GM12878 (cell line): ENCODE results near the gene CDK17. TPM values are rescaled to one million over a fixed set of nuclear protein-coding genes. Genes with fewer than 3 reads are reported as not detected.

Source experiments
- ATAC-seq: fragments of 200-7000 bp; cut with Tn5 transposase; 3 replicates; pipeline ENCODE4 v1.9.1; 2020; ENCODE audit warnings: mild to moderate bottlenecking, moderate library complexity
- BruUV-seq: library from RNA; stranded (reverse); fragments of 400-500 nt; replicated peaks from 2 replicates; lab custom pipeline; 2021; lab: Mats Ljungman, UMichigan
- CTCF ChIA-PET: fragments of 300-600 bp; sonication (Branson Sonifier 250); formaldehyde crosslinking; extraction: SDS; loops from one replicate; lab custom pipeline; 2021; ENCODE audit warnings: inconsistent platforms; lab: Yijun Ruan, JAX
- POLR2A ChIA-PET: fragments of 350-600 bp; formaldehyde crosslinking; extraction: SDS; loops from one replicate; lab custom pipeline; 2021; ENCODE audit warnings: inconsistent platforms; lab: Charles Lee
- RAD21 ChIA-PET: fragments of 300-600 bp; sonication (Branson Sonifier 250); formaldehyde crosslinking; loops from one replicate; lab custom pipeline; 2023; ENCODE audit warnings: antibody characterized with exemption; ENCODE audit not compliant: unreplicated experiment; lab: Charles Lee
- SMC1A ChIA-PET: fragments of 300-600 bp; sonication (Branson Sonifier 250); formaldehyde crosslinking; loops from one replicate; lab custom pipeline; 2023; ENCODE audit not compliant: unreplicated experiment, uncharacterized antibody; lab: Charles Lee
- DNase-seq: peaks from one replicate; pipeline ENCODE4 v3.0.0-alpha.2; 2011; ENCODE audit warnings: low read depth, low spot score
- FAIRE-seq: peaks from 3 replicates; lab custom pipeline; 2011; peaks lifted over from hg19 to GRCh38; lab: Jason Lieb, UNC
- H2AFZ ChIP-seq: 2 replicates; pipeline ENCODE4 v1.6.0; 2011; ENCODE audit warnings: low read depth, low read length, control low read depth; ENCODE audit not compliant: control insufficient read depth
- H3K27ac ChIP-seq: 2 replicates; pipeline ENCODE4 v1.5.1; 2011; ENCODE audit warnings: control low read depth; ENCODE audit not compliant: control insufficient read depth, insufficient read depth
- H3K27me3 ChIP-seq, 2 experiments: replicated peaks in 1 of 2; 2 replicates each; pipeline versions ENCODE4 v1.6.0 to v1.6.1; 2011; ENCODE audit warnings: low read length in 1 of 2; ENCODE audit not compliant: control insufficient read depth in 2 of 2, insufficient read depth in 2 of 2
- H3K36me3 ChIP-seq, 2 experiments: 2 replicates each; pipeline ENCODE4 v1.5.1; 2011; ENCODE audit warnings: low read length in 1 of 2; ENCODE audit not compliant: control insufficient read depth in 2 of 2, insufficient read depth in 2 of 2
- H3K4me1 ChIP-seq: 2 replicates; pipeline ENCODE4 v1.6.1; 2011; ENCODE audit warnings: mild to moderate bottlenecking, low read length, moderate library complexity, mixed read lengths; ENCODE audit not compliant: control insufficient read depth, insufficient read depth
- H3K4me2 ChIP-seq: 2 replicates; pipeline ENCODE4 v1.6.0; 2011; ENCODE audit warnings: control low read depth; ENCODE audit not compliant: control insufficient read depth, insufficient read depth
- H3K4me3 ChIP-seq: fragments of 200-600 bp; sonication (generic); 2 replicates; pipeline ENCODE4 v1.5.1; 2016
- H3K79me2 ChIP-seq: 2 replicates; pipeline ENCODE4 v1.6.0; 2011; ENCODE audit warnings: low read length; ENCODE audit not compliant: control insufficient read depth, insufficient read depth
- H3K9ac ChIP-seq: 2 replicates; pipeline ENCODE4 v1.8.0; 2011; ENCODE audit warnings: low read length, control low read depth, mixed read lengths; ENCODE audit not compliant: control insufficient read depth, insufficient read depth
- H3K9me3 ChIP-seq: replicated peaks from 3 replicates; pipeline ENCODE4 v1.5.1; 2011; ENCODE audit warnings: mild to moderate bottlenecking, low read length; ENCODE audit not compliant: control insufficient read depth, insufficient read depth
- H4K20me1 ChIP-seq: 2 replicates; pipeline ENCODE4 v1.6.0; 2011; ENCODE audit not compliant: control insufficient read depth, insufficient read depth
- BMI1 ChIP-seq: fragments of 450-650 bp; IDR thresholded peaks from 2 replicates; pipeline ENCODE4 v1.6.1; 2016; ENCODE audit warnings: mild to moderate bottlenecking, moderate library complexity, borderline replicate concordance
- FOS ChIP-seq: IDR thresholded peaks from 3 replicates; pipeline ENCODE4 v1.6.1; 2011; ENCODE audit warnings: borderline replicate concordance; ENCODE audit not compliant: insufficient read length; ENCODE audit errors: extremely low read depth
- NR2C2 ChIP-seq: IDR thresholded peaks from 2 replicates; pipeline ENCODE4 v1.6.1; 2011; ENCODE audit warnings: borderline replicate concordance, low read depth; ENCODE audit not compliant: control insufficient read depth, insufficient read length
- POLR2AphosphoS5 ChIP-seq: IDR thresholded peaks from 2 replicates; pipeline ENCODE4 v1.6.1; 2011; ENCODE audit warnings: mild to moderate bottlenecking, low read length, inconsistent platforms
- RAD21 ChIP-seq: IDR thresholded peaks from 2 replicates; pipeline ENCODE4 v1.6.1; 2011; ENCODE audit warnings: mild to moderate bottlenecking, low read depth, low read length, moderate library complexity; ENCODE audit not compliant: insufficient read depth
- SMC3 ChIP-seq: IDR thresholded peaks from 2 replicates; pipeline ENCODE4 v1.6.1; 2011; ENCODE audit warnings: low read length, improper control_type of control experiment, borderline replicate concordance
- STAT3 ChIP-seq: IDR thresholded peaks from 2 replicates; pipeline ENCODE4 v1.6.1; 2011; ENCODE audit warnings: low read depth, low read length, improper control_type of control experiment
- SUZ12 ChIP-seq: fragments of 200-600 bp; sonication (generic); IDR thresholded peaks from one replicate; pipeline ENCODE4 v1.6.1; 2018; ENCODE audit warnings: antibody characterized with exemption, mild to moderate bottlenecking; ENCODE audit not compliant: unreplicated experiment
- WGBS: methylation state at CpG from one replicate; pipeline ENCODE4 v1.1.6; 2016; ENCODE audit warnings: low lambda C conversion rate; ENCODE audit not compliant: insufficient replicate concordance, insufficient coverage; ENCODE audit errors: missing lambda C conversion rate; 5-methylcytosine and 5-hydroxymethylcytosine counted together
- in situ Hi-C: fragments of 300-500 bp; cut with MboI; formaldehyde crosslinking; loops from 9 replicates; pipeline ENCODE4 v1.14.3; 2018; ENCODE audit warnings: mixed read lengths
- intact Hi-C: fragments of 100-400 bp; cut with micrococcal nuclease; formaldehyde crosslinking; loops from one replicate; pipeline ENCODE4 v1.14.2; 2022; ENCODE audit not compliant: unreplicated experiment
- polyA plus RNA-seq, 11 experiments: library from polyadenylated mRNA; depleted of rRNA in 4 of 11; unstranded in 6 of 11; stranded (reverse) in 5 of 11; fragments of >200 nt; fragmentation: Nextera tagmentation in 4 of 11; fragmentation: Illumina TruSeq in 1 of 11; extraction: Ambion mirVana in 4 of 11; extraction: Trizol in 1 of 11; gene quantifications; 1 replicate in 1 of 11; 2 replicates in 10 of 11; pipeline versions ENCODE4 v1.2.1 to v1.2.3, GENCODE V29; 2011 to 2016; ENCODE audit warnings: inconsistent platforms in 2 of 11, missing spikeins in 2 of 11, low read depth in 1 of 11
- total RNA-seq, 4 experiments: library from RNA; depleted of rRNA in 3 of 4; stranded (reverse); fragments of >200 nt in 3 of 4; fragmentation: Illumina TruSeq in 1 of 4; extraction: Trizol in 1 of 4; gene quantifications; 2 replicates each; pipeline versions ENCODE4 v1.2.1 to v1.2.3, GENCODE V29; 2013 to 2021
- TF ChIP-seq, protein P1 (sequence below): fragments of 450-650 bp; formaldehyde crosslinking; IDR thresholded peaks from 2 replicates; pipeline ENCODE4 v1.4.0; 2022; ENCODE audit warnings: mild to moderate bottlenecking, moderate library complexity
- TF ChIP-seq, protein P2 (sequence below): fragments of 450-650 bp; IDR thresholded peaks from 2 replicates; pipeline ENCODE4 v1.6.1; 2017; ENCODE audit warnings: mild to moderate bottlenecking, moderate library complexity
- TF ChIP-seq, protein P3 (sequence below): IDR thresholded peaks from 2 replicates; pipeline ENCODE4 v1.6.1; 2011; ENCODE audit warnings: mild to moderate bottlenecking, low read depth, low read length, moderate library complexity; ENCODE audit not compliant: insufficient replicate concordance

Gene CDK17
- total and polyA plus RNA-seq, 10 of the 15 experiments (the other 5 are each of a cell fraction or from before 2014, with no cell fraction given) = 5.6 to 45.6 (median 18.3) TPM

DNA sequence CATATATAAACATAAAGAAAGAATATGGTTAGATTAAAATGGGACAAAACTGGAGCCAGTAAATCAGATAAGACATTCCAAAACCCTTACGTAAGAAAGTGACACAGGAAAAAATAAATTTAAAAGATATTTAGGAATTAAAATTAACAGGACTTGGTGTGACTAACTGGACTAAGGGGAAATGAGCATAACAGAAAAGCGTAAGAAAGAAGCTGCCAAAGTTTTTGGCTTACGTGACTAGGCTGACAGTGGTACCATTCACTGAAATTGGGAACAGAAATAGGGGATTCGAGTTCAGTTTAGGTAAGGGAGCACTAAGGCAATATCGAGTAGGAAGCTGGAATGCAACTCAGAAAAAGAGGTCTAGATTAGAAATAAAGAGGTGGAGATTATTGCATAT lies 7.8 kb downstream of the CDK17 start:
- Histone ChIP-seq H3K4me2 (no peak overlapping the region; the same call in 1 of the 2 replicates), H3K4me1 (no peaks in the 10 kb centered on the region), H2AFZ (no peak overlapping the region), H4K20me1 (no peaks in the 10 kb centered on the region), H3K9ac (no peak overlapping the region), H3K36me3 (no peaks in the 10 kb centered on the region; a peak in 1 of 4 replicates), H3K9me3 (no peaks in the 10 kb centered on the region), H3K4me3 (no peak overlapping the region), H3K27ac (no peak overlapping the region), H3K27me3 (no peaks in the 10 kb centered on the region), H3K79me2 (peaks cover 91% of the 10 kb centered on the region)
- in situ Hi-C loops (no loop called here), intact Hi-C loops (loop anchor here (10.0 kb wide), 1 partner anchor 48 kb away; no protein-coding TSS in a partner anchor)
- FAIRE-seq (no peak), ATAC-seq (no peak), DNase-seq (no peak)
- 97% methylated on average over 5 of the region's 5 CpGs for WGBS
- POLR2A ChIA-PET = no interaction called here
- RAD21 ChIA-PET = interaction anchor here (1.4 kb wide), 1 partner anchor 8 kb away, joined by 3 read pairs; no protein-coding TSS in a partner anchor
- SMC1A ChIA-PET = no interaction called here
- no TSS peak for BruUV-seq
- CTCF ChIA-PET = interaction anchor here (1.1 kb wide), 2 partner anchors 11 kb away, joined by 3 read pairs; no protein-coding TSS in a partner anchor
- TF ChIP-seq, protein P1, sequence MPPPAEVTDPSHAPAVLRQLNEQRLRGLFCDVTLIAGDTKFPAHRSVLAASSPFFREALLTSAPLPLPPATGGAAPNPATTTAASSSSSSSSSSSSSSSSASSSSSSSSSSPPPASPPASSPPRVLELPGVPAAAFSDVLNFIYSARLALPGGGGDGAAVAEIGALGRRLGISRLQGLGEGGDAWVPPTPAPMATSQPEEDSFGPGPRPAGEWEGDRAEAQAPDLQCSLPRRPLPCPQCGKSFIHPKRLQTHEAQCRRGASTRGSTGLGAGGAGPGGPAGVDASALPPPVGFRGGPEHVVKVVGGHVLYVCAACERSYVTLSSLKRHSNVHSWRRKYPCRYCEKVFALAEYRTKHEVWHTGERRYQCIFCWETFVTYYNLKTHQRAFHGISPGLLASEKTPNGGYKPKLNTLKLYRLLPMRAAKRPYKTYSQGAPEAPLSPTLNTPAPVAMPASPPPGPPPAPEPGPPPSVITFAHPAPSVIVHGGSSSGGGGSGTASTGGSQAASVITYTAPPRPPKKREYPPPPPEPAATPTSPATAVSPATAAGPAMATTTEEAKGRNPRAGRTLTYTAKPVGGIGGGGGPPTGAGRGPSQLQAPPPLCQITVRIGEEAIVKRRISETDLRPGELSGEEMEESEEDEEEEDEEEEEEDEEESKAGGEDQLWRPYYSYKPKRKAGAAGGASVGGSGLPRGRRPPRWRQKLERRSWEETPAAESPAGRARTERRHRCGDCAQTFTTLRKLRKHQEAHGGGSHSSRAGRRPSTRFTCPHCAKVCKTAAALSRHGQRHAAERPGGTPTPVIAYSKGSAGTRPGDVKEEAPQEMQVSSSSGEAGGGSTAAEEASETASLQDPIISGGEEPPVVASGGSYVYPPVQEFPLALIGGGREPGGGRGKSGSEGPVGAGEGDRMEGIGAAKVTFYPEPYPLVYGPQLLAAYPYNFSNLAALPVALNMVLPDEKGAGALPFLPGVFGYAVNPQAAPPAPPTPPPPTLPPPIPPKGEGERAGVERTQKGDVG = no peak
- TF ChIP-seq BMI1 = no peak
- no peak for TF ChIP-seq RAD21
- TF ChIP-seq, protein P2, sequence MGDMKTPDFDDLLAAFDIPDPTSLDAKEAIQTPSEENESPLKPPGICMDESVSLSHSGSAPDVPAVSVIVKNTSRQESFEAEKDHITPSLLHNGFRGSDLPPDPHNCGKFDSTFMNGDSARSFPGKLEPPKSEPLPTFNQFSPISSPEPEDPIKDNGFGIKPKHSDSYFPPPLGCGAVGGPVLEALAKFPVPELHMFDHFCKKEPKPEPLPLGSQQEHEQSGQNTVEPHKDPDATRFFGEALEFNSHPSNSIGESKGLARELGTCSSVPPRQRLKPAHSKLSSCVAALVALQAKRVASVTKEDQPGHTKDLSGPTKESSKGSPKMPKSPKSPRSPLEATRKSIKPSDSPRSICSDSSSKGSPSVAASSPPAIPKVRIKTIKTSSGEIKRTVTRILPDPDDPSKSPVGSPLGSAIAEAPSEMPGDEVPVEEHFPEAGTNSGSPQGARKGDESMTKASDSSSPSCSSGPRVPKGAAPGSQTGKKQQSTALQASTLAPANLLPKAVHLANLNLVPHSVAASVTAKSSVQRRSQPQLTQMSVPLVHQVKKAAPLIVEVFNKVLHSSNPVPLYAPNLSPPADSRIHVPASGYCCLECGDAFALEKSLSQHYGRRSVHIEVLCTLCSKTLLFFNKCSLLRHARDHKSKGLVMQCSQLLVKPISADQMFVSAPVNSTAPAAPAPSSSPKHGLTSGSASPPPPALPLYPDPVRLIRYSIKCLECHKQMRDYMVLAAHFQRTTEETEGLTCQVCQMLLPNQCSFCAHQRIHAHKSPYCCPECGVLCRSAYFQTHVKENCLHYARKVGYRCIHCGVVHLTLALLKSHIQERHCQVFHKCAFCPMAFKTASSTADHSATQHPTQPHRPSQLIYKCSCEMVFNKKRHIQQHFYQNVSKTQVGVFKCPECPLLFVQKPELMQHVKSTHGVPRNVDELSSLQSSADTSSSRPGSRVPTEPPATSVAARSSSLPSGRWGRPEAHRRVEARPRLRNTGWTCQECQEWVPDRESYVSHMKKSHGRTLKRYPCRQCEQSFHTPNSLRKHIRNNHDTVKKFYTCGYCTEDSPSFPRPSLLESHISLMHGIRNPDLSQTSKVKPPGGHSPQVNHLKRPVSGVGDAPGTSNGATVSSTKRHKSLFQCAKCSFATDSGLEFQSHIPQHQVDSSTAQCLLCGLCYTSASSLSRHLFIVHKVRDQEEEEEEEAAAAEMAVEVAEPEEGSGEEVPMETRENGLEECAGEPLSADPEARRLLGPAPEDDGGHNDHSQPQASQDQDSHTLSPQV = no peak
- TF ChIP-seq STAT3 = no peak
- no peak for TF ChIP-seq SMC3
- TF ChIP-seq POLR2AphosphoS5 = no peak
- TF ChIP-seq, protein P3, sequence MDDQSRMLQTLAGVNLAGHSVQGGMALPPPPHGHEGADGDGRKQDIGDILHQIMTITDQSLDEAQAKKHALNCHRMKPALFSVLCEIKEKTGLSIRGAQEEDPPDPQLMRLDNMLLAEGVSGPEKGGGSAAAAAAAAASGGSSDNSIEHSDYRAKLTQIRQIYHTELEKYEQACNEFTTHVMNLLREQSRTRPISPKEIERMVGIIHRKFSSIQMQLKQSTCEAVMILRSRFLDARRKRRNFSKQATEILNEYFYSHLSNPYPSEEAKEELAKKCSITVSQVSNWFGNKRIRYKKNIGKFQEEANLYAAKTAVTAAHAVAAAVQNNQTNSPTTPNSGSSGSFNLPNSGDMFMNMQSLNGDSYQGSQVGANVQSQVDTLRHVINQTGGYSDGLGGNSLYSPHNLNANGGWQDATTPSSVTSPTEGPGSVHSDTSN = no peak
- no peak for TF ChIP-seq SUZ12
- no peak for TF ChIP-seq NR2C2
- TF ChIP-seq FOS = no peak
